Caco-2 (cell line): ENCODE measurements around the gene GID8. TPM values are rescaled to one million over a fixed set of nuclear protein-coding genes. Genes with fewer than 3 reads are reported as not detected.

Experiments
- BruUV-seq: library from RNA; stranded (reverse); fragments of 400-500 nt; replicated peaks from 2 replicates; lab custom pipeline; 2021; lab: Mats Ljungman, UMichigan
- CTCF ChIA-PET: fragments of 300-600 bp; sonication (Branson Sonifier 250); formaldehyde crosslinking; loops from one replicate; lab custom pipeline; 2022; ENCODE audit warnings: antibody characterized with exemption; lab: Charles Lee
- POLR2A ChIA-PET: fragments of 300-600 bp; sonication (Branson Sonifier 250); formaldehyde crosslinking; loops from one replicate; lab custom pipeline; 2022; ENCODE audit warnings: antibody characterized with exemption; lab: Charles Lee
- DNase-seq, 2 experiments: peaks; one replicate each; pipeline versions ENCODE4 v3.0.0 to v3.0.0-alpha.2; 2020 to 2022
- H3K27me3 ChIP-seq: replicated peaks from 2 replicates; pipeline ENCODE4 v1.6.0; 2011; ENCODE audit warnings: low read length; ENCODE audit not compliant: control insufficient read depth, insufficient read depth
- H3K36me3 ChIP-seq: 2 replicates; pipeline ENCODE4 v1.5.1; 2011; ENCODE audit warnings: low read length; ENCODE audit not compliant: control insufficient read depth, insufficient read depth
- H3K4me1 ChIP-seq: fragments of 250-450 bp; sonication (Bioruptor Pico); 2 replicates; pipeline ENCODE4 v1.5.1; 2020; ENCODE audit warnings: mild to moderate bottlenecking
- H3K4me3 ChIP-seq: 2 replicates; pipeline ENCODE4 v1.5.1; 2011; ENCODE audit warnings: low read depth, mild to moderate bottlenecking, control low read depth, low read length
- H3K9me3 ChIP-seq: fragments of 250-450 bp; sonication (Bioruptor Pico); 2 replicates; pipeline ENCODE4 v1.5.1; 2020; ENCODE audit warnings: mild to moderate bottlenecking, moderate library complexity
- H3K27ac Mint-ChIP-seq: one replicate; pipeline ENCODE4 v1.8.0; 2022; ENCODE audit warnings: mixed read lengths; ENCODE audit not compliant: unreplicated experiment
- H3K27me3 Mint-ChIP-seq: one replicate; pipeline ENCODE4 v1.8.0; 2022; ENCODE audit warnings: mixed read lengths; ENCODE audit not compliant: insufficient read depth, unreplicated experiment
- H3K36me3 Mint-ChIP-seq: one replicate; pipeline ENCODE4 v1.8.0; 2022; ENCODE audit warnings: mild to moderate bottlenecking, mixed read lengths; ENCODE audit not compliant: insufficient read depth, unreplicated experiment
- H3K4me1 Mint-ChIP-seq: one replicate; pipeline ENCODE4 v1.8.0; 2022; ENCODE audit warnings: low read depth, mixed read lengths; ENCODE audit not compliant: unreplicated experiment
- H3K4me3 Mint-ChIP-seq: one replicate; pipeline ENCODE4 v1.8.0; 2022; ENCODE audit warnings: mild to moderate bottlenecking, moderate library complexity, mixed read lengths; ENCODE audit not compliant: unreplicated experiment
- H3K9me3 Mint-ChIP-seq: one replicate; pipeline ENCODE4 v1.8.0; 2022; ENCODE audit warnings: mixed read lengths; ENCODE audit not compliant: unreplicated experiment
- intact Hi-C: fragments of 100-400 bp; cut with micrococcal nuclease; formaldehyde crosslinking; loops from one replicate; pipeline ENCODE4 v1.10.0; 2022; ENCODE audit not compliant: unreplicated experiment
- total RNA-seq: library from RNA; stranded (reverse); gene quantifications from 2 replicates; pipeline ENCODE4 v1.2.3, GENCODE V29; 2022
- TF ChIP-seq, protein P1 (sequence below), 2 experiments: fragments of 200-600 bp in 1 of 2; IDR thresholded peaks; 1 replicate in 1 of 2; 2 replicates in 1 of 2; pipeline versions ENCODE4 v1.5.1 to v1.8.0; 2011 to 2022; ENCODE audit warnings: antibody characterized with exemption in 1 of 2, control low read depth in 1 of 2, inconsistent platforms in 1 of 2, low read depth in 1 of 2, low read length in 1 of 2, mild to moderate bottlenecking in 1 of 2, moderate library complexity in 1 of 2; ENCODE audit not compliant: insufficient read depth in 1 of 2, severe bottlenecking in 1 of 2, unreplicated experiment in 1 of 2

GID8 gene
- total RNA-seq, 1 experiment from 2014 or later: 133 TPM

DNA sequence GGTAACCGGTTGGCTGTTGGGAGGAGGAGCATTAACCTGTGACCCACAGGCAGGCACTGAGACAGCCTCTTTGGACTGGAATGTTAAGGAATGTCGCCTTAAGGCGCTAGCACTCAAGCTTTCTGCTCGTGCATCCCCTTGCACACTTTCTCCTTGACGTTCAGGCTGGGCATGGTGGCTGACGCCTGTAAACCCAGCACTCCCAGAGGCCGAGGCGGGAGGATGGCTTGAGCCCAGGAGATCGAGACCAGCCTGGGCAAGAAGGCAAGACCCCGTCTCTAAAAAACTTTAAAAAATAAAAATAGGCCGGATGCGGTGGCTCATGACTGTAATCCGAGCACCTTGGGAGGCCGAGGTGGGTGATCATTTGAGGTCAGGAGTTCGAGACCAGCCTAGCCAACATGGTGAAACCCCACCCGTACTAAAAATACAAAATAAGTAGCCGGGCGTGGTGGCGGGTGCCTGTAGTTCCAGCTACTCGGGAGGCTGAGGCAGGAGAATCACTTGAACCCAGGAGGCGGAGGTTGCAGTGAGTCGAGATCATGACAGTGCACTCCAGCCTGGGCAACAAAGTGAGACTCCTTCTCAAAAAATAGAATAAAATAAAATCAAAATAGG lies 1.9 kb upstream of the GID8 start:
- DNase-seq: peak in 1 of 2 experiments; percentile 72
- no peaks in the 10 kb centered on the region for H3K27me3 ChIP-seq
- no peak overlapping the region for H3K4me3 Mint-ChIP-seq
- no peaks in the 10 kb centered on the region for H3K27me3 Mint-ChIP-seq
- H3K27ac Mint-ChIP-seq: no peak overlapping the region
- H3K4me1 Mint-ChIP-seq: peaks cover 8% of the 10 kb centered on the region
- H3K4me3 ChIP-seq: peak overlapping the region; percentile 81
- TF ChIP-seq, protein P1, sequence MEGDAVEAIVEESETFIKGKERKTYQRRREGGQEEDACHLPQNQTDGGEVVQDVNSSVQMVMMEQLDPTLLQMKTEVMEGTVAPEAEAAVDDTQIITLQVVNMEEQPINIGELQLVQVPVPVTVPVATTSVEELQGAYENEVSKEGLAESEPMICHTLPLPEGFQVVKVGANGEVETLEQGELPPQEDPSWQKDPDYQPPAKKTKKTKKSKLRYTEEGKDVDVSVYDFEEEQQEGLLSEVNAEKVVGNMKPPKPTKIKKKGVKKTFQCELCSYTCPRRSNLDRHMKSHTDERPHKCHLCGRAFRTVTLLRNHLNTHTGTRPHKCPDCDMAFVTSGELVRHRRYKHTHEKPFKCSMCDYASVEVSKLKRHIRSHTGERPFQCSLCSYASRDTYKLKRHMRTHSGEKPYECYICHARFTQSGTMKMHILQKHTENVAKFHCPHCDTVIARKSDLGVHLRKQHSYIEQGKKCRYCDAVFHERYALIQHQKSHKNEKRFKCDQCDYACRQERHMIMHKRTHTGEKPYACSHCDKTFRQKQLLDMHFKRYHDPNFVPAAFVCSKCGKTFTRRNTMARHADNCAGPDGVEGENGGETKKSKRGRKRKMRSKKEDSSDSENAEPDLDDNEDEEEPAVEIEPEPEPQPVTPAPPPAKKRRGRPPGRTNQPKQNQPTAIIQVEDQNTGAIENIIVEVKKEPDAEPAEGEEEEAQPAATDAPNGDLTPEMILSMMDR (IDR thresholded peaks at IDR 0.05; ENCODE audit: insufficient read depth in 1 of 2, low read depth in 1 of 2, low read length in 1 of 2, severe bottlenecking in 1 of 2, unreplicated experiment in 1 of 2): no peak
- POLR2A ChIA-PET: interaction anchor here (1.1 to 3.7 kb wide), 6 partner anchors 9 to 74 kb away, joined by 3 to 26 read pairs (median 8); partner anchors contain the start of genes SLC17A9 and TCFL5
- no TSS peak for BruUV-seq
- CTCF ChIA-PET: interaction anchor here (1.5 kb wide), 1 partner anchor 9 kb away, joined by 6 read pairs; the partner anchor contains the start of gene DIDO1
- no peaks in the 10 kb centered on the region for H3K9me3 Mint-ChIP-seq
- intact Hi-C loops: loop anchor here (5.0 kb wide), 1 partner anchor 1056 kb away; no protein-coding TSS in a partner anchor
- no peaks in the 10 kb centered on the region for H3K9me3 ChIP-seq
- H3K36me3 Mint-ChIP-seq: peaks cover 30% of the 10 kb centered on the region
- H3K36me3 ChIP-seq: peaks cover 16% of the 10 kb centered on the region
- peaks cover 26% of the 10 kb centered on the region for H3K4me1 ChIP-seq

DNA sequence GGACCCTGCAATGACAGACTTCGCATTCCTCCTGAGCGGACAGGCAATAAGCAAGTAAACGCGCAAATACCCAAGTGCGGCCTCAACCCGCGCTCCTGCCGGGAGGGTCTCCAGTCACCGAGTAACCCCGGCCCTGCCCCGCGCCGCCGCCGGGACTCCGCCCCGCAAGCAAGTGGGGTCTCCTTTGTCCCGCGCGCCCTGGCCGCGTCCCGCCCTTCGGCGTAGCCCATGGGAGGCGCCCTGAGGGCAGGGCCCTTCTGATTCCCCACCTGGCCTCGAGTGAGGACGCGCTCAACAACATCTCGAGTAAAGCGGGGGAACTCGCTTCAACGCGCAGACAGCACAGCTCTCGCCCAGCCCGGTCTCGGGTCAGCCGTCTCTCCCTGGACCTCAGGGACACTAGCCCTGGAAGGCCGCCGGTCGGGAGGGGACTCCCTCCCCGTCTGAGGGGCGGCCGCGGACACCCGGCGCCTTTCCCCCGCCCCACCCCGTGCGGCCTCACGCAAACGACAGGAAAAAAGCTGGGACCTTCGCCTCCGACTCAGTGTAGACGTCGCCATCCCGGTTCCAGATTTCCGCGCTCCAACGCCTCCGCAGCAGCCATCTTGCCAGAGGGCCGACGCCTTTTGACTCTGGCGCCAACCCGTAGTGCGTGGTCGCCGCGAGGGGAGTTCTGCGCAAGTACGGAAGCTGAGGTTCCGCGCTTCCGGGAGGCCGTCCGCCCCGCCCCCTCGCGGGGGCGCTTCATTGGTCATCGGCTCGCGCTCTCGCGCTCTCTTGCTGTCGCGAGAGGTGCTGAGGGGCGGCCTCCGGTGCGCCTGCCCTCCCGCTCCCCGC lies 461 bp upstream of the GID8 start:
- DNase-seq: peak; percentile 99 to 100
- Mint-ChIP-seq H3K27me3 (no peaks in the 10 kb centered on the region), H3K27ac (peak overlapping the region; percentile 95), H3K4me1 (peaks cover 8% of the 10 kb centered on the region), H3K4me3 (no peak overlapping the region), H3K36me3 (peaks cover 44% of the 10 kb centered on the region), H3K9me3 (no peaks in the 10 kb centered on the region)
- CTCF ChIA-PET: interaction anchor here (0.6 to 1.1 kb wide), 6 partner anchors 11 to 289 kb away, joined by 3 to 7 read pairs (median 3); no protein-coding TSS in a partner anchor
- TF ChIP-seq, protein P1 (IDR thresholded peaks at IDR 0.05; ENCODE audit: insufficient read depth in 1 of 2, low read depth in 1 of 2, low read length in 1 of 2, severe bottlenecking in 1 of 2, unreplicated experiment in 1 of 2): no peak
- POLR2A ChIA-PET: interaction anchor here (0.5 to 3.7 kb wide), 18 partner anchors 10 to 732 kb away, joined by 3 to 26 read pairs (median 4); partner anchors contain the start of genes DIDO1, SLC17A9, STMN3 and TCFL5
- Histone ChIP-seq H3K36me3 (peaks cover 17% of the 10 kb centered on the region), H3K9me3 (no peaks in the 10 kb centered on the region), H3K27me3 (no peaks in the 10 kb centered on the region), H3K4me1 (peaks cover 26% of the 10 kb centered on the region), H3K4me3 (peak overlapping the region; percentile 81)
- intact Hi-C loops: loop anchor here (1.0 to 5.0 kb wide), 4 partner anchors 11 to 1055 kb away; partner anchors contain the start of genes DIDO1 and SLC17A9
- BruUV-seq: no TSS peak

DNA sequence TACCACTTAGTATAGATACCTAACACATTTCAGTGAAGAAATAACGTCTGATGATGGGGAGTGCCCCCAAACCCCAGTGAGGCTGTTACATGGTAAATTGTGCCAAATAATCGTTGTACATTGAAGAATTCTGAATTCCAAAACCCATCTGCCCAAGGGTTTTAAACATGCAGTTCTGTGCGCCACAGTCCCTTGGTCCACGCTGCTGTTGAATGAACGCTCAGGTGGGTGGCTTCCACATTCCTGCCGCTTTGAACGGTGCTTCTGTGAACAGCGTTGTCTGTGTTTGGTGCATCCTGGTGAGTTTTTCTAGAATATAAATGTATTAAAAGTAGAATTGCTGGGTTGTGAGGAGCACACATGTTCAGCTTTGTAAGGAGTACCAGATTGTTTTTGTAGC lies 2.9 kb downstream of the GID8 start:
- intact Hi-C loops: no loop called here
- Mint-ChIP-seq H3K4me3 (no peak overlapping the region), H3K27me3 (no peaks in the 10 kb centered on the region), H3K27ac (no peak overlapping the region), H3K4me1 (peaks cover 8% of the 10 kb centered on the region), H3K36me3 (peaks cover 78% of the 10 kb centered on the region), H3K9me3 (no peaks in the 10 kb centered on the region)
- TF ChIP-seq, protein P1 (IDR thresholded peaks at IDR 0.05; ENCODE audit: insufficient read depth in 1 of 2, low read depth in 1 of 2, low read length in 1 of 2, severe bottlenecking in 1 of 2, unreplicated experiment in 1 of 2): no peak
- no peaks in the 10 kb centered on the region for H3K9me3 ChIP-seq
- H3K4me3 ChIP-seq: no peak overlapping the region
- BruUV-seq: no TSS peak
- H3K27me3 ChIP-seq: no peaks in the 10 kb centered on the region
- CTCF ChIA-PET: no interaction called here
- DNase-seq: no peak
- POLR2A ChIA-PET: interaction anchor here (0.6 kb wide), 1 partner anchor 11 kb away, joined by 3 read pairs; no protein-coding TSS in a partner anchor
- peaks cover 17% of the 10 kb centered on the region for H3K36me3 ChIP-seq
- H3K4me1 ChIP-seq: peaks cover 19% of the 10 kb centered on the region
